ENCODE data around the gene PROP1.

DNA sequence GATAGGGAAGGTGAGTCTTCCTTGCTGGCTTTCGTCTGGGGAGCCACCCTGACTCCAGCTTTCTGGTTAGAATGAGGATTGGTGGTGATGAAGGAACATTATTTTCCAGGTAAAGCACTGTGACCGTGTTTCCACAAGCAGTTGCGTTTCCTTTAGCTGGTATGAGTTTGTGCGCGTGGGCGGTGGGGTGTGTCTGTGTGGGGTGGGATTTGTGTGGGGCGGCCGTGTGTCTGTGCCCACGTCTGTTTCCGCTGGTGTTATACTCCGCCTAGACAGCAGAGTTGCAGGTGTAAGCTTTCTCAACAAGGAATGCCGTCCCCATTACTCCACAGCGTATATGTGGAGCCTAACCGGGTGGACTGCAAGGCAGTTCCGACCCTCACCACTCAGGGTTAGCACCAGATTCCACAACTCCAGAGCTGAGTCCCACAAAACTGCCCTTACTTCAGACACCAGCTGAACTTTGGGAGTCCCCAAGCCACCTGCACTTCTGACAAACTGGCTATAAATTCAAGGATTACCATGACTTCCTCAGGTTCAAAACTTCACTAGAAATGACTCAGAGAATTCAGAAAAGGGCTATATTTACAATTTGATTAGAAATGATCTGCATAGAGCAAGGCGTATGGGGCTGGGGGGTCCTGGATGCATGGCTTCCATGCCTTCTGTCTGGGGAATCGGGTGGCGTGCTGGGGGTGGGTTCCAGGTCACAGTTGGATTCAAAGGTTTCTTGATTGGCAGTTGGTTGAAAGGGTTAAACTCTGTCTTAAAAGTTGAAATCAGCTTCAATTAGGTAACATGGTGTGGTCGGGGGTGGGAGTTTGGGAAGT is 29.8 kb downstream of the PROP1 start:
- TF ChIP-seq EP300 (IDR thresholded peaks at IDR 0.05; ENCODE audit: borderline replicate concordance): no peak
- TF ChIP-seq TAF1 (IDR thresholded peaks at IDR 0.05; ENCODE audit: low read depth): no peak
- TF ChIP-seq EGR1 (IDR thresholded peaks at IDR 0.05): no peak
- no peak for TF ChIP-seq CEBPB (IDR thresholded peaks at IDR 0.05)
- no peak for TF ChIP-seq CREB1 (IDR thresholded peaks at IDR 0.05; ENCODE audit: low read depth)
- TF ChIP-seq RAD21 (IDR thresholded peaks at IDR 0.05; ENCODE audit: low read depth): no peak
- no peak for TF ChIP-seq YY1 (IDR thresholded peaks at IDR 0.05; ENCODE audit: low read depth)
- no peak for TF ChIP-seq ZBTB7A (IDR thresholded peaks at IDR 0.05; ENCODE audit: low read depth)
- no peak for TF ChIP-seq TCF12 (IDR thresholded peaks at IDR 0.05; ENCODE audit: low read depth)
- TF ChIP-seq, protein P1, sequence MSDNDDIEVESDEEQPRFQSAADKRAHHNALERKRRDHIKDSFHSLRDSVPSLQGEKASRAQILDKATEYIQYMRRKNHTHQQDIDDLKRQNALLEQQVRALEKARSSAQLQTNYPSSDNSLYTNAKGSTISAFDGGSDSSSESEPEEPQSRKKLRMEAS (IDR thresholded peaks at IDR 0.05): no peak
- TF ChIP-seq USF1 (IDR thresholded peaks at IDR 0.05): no peak
- no peak for TF ChIP-seq FOXM1 (IDR thresholded peaks at IDR 0.05; ENCODE audit: borderline replicate concordance, low read depth)
- TF ChIP-seq REST (IDR thresholded peaks at IDR 0.05; ENCODE audit: low read depth): no peak
- no peak for TF ChIP-seq NFIC (IDR thresholded peaks at IDR 0.05)

Data from Ishikawa (cell line).